ENCODE data around the gene KRTAP16-1.
A peak's percentile ranks its signal among the peaks of the same experiment; 100 is the strongest.
"Not testable (repeated sequence)": the region's sequence is repeated elsewhere in the genome, so short reads cannot be mapped to it uniquely, and the experiment has no call there.

KRTAP16-1 gene, protein sequence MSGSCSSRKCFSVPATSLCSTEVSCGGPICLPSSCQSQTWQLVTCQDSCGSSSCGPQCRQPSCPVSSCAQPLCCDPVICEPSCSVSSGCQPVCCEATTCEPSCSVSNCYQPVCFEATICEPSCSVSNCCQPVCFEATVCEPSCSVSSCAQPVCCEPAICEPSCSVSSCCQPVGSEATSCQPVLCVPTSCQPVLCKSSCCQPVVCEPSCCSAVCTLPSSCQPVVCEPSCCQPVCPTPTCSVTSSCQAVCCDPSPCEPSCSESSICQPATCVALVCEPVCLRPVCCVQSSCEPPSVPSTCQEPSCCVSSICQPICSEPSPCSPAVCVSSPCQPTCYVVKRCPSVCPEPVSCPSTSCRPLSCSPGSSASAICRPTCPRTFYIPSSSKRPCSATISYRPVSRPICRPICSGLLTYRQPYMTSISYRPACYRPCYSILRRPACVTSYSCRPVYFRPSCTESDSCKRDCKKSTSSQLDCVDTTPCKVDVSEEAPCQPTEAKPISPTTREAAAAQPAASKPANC

DNA sequence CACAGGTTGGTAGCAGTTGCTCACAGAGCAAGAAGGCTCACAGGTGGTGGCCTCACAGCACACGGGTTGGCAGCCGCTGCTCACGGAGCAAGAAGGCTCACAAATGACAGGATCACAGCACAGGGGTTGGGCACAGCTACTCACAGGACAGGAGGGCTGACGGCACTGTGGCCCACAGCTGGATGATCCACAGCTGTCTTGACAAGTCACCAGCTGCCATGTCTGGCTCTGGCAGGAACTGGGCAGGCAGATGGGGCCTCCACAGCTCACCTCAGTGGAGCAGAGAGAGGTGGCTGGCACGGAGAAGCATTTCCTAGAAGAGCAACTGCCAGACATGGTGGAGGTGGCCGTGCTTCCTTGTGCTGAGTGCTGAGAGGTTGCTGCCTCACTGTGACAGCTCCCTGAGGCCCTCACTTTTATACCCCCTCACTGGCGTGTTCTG lies at the start of gene KRTAP16-1:
KRTAP16-1 (minus strand) TSS at position 392 of the 442 bp plus-strand sequence; CDS start at position 336, 56 bp downstream.
- no peak for DNase-seq

DNA sequence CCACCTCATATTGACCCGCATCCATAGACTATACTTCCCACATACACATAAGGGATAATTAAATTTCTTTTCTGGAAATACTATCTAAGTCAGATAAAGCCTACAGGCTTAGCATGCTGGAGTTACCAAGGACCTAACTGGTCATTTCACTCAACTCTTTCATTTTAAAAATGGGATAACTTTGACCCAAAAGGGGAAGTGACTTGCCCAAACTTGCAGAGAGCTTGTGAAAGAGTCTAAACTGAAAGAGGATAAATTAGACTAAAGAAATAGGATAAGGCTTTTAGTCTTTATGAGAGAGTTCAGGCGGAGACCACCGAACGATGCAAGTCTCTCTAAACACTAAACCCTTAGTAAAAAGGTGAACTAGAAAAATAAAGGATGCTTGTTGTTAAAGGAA lies 45.4 kb upstream of the KRTAP16-1 start:
- no peak for DNase-seq

DNA sequence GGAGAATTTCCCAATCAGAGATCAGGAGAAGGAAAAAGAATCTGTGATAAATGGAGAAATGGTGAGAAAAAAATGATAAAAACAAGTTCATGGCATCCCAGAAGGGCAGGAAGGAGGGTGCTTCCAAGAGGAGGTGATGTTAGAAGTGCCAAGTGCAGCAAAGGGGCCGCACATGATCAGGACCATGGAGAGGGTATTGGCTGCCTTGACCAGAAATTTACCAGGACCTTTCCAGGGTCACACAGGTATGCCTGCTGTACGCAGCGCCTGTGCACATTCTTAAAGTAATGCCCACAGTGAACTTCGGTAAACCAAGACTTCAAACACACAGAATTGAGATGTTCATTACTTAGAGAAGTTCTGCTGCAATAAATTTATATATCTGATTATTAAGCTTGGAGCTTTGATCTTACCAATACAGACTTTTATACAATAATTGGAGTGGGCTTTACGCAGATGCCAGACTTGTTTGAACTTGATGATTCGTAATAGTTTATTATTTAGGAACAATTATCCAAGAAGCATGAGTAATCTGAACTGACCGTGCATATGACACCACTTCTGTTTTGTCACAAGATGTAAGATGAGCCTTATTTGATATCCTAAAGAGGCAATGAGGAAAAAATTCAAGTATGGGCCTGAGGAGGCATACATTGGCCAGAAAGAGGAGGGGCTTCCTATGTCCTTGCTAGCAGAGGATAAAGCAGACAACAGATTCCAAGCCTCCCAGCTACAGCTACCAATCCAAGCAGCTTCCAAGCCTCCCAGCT lies 43.7 kb upstream of the KRTAP16-1 start:
- no peak for DNase-seq

DNA sequence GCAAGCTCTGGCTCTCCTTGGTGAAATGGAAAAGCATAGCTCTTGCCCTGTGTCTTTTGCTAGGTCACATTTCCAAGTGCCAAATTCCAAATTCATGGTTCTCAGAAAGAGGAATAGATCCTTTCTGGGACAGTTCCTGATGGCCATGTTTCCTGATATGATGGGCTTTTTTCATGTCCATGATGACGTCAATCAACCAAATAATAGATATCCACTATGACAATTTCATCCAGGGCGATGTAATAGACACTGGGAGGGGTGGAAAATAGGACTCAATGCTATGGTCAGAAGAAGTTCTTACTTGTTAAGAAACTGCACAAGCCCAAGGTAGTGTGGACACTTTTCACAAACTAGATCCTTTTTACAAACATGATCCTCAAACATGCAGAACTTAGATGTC lies 42.1 kb upstream of the KRTAP16-1 start:
- no peak for DNase-seq

DNA sequence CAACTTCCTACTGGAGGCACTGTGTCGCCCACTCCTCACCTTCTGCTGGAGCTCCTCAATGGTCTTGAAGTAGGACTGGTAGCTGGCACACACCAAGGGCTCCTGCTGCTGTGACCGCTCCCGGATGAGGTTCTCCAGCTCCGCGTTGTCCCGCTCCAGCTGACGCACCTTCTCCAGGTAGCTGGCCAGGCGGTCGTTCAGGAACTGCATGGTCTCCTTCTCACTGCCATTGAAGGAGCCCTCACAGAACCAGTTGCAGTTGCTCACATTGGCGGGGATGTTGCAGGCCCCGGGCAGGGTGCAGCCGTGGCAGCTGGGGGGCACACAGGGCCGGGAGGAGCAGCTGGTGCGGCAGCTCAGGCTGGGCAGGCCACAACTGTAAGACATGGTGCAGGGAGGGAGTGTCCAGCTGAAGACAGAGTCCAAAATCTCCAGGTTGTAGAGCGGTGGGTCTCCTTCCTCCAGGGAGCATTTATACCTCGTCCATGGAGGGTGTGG lies 41.3 kb upstream of the KRTAP16-1 start, which contains the start of gene KRT33A:
KRT33A (minus strand) TSS at position 448 of the 498 bp plus-strand sequence; CDS start at position 387, 61 bp downstream.
- DNase-seq = not testable (repeated sequence)

DNA sequence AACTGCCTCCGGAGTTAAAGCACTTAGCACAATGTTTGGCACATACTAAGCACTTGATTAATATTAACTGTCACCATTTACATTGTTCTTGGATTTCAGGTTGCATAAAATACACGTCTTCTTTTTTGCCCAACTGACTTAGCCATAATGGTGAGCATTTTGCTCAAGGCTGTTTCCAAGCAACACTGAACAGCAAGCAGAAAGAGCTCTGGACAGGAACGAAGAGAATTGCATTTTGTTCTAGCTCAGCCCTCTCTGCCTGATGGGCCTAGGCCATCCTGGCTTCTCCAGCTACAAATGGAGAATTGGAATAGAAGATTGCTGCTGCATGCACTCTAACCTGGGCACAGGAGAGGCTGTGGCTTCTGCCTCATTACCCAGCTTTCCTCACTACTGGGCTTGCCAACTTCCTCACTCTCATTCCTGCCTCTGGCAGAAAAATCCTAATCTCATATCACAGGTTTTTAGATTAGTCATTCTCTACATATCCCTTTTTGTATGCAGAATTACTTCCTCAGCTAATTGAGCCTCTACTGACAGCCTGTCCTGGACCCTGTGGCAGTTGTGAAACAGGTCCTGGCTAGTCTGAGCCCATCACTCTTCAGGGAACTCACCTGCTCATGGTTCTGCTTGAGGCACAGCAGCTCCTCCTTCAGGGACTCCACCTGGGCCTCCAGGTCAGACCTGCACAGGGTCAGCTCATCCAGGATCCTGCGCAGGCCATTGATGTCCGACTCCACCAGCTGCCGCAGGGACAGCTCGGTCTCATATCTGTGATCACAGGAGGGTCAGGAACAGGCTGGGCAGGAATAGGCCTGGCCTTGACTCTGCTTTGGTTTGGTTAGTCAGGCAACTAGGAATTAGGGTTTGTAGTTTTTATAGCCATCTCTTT lies 39.0 kb upstream of the KRTAP16-1 start:
- peak in 1 of 58 donors; percentile 3 for DNase-seq

DNA sequence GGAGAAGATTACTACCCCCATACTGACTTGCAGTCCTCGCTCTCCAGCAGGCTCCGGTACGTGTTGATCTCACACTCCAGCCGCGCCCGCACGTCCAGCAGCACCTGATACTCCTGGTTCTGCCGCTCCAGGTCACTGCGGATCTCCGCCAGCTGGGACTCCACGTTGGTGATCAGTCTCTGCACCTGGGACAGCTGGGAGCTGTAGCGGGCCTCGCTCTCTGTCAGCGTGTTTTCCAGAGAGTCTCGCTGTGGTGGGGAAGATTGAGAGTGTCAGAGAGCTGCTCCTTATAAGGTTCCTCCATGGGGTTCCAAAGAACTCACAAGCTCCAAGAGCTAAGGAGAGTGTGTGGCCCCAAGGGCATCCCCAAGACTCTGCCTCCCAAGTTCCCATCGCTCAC lies 37.3 kb upstream of the KRTAP16-1 start:
- DNase-seq = not testable (repeated sequence)

DNA sequence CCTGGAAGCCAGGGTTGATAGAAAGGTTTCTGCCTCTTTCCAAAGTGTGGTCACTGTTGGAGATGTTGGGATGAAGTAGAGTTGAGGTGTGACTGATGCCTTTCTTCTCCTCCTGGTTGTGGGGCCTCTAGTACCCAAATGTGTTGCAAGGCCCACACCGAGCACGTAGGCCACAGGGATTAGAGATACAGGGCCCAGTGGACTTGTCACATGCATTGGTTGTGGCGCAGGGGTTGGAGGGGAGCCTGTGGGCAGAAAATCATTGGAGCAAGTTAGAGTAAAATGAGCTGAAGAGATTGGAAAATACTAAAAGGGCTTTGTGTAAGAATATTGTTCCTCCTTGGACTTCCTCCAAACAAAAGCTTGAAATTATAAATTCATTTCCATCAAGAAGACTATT lies 36.9 kb upstream of the KRTAP16-1 start:
- no peak for DNase-seq

DNA sequence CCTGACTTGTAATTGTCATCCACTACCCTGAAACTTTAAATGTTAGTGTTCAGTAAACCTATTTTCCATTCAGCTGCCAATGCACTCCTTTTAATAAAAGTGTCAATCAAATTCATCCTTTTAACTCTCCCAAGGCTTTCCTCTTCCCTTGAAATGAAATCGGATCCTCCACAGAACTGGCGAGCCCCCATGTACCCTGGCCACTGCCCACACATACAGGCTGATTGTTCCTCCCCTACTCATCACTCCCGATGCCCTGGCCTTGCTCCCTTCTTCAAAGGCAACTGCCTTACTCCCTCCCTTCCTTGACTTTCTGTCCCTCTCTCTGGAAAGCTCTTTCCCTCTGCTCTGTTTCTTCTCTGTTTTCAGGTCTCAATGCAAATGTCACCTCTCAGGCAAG lies 33.9 kb upstream of the KRTAP16-1 start:
- no peak for DNase-seq

DNA sequence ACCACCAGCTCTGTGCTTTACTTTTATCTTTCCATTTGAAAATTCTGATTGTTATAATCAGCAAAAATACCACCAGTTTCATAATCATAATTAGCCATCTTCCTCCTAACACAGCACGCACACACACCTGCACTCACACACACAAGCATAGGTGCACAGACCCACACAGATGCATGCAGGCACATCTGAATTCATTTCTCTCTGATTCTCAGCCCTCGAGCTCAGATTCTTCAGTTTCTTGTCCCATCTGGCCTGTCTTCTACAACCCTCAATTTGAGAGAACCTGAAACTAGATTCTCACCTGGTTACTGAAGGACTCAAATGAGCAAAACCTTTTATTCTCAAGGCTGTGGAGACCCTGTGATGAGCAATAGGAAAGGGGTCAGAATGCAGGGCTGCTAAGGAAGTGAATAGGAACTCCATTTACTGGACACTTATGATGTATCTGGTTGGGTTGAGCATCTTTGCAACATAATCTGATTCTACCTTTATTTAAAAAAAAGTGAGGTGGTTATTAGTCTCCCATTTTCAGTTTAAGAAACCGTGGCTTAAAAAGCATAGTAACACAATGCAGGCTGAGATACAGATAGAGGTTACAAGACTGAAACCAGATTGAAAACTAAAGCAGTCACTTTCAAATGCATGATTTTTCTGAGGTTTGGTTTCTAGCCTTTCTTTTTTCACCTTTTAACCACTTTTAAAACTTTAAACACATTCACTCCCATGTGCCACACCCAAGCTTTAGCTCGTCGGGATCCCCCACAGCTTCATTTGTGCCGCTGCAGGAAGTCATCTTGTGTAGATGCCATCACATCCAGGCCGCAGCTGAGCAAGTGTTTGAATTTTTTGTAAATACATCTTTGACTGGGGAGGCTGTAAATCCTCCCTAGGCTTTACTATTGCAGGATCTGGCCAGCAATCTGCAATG lies 32.1 kb upstream of the KRTAP16-1 start:
- no peak for DNase-seq

DNA sequence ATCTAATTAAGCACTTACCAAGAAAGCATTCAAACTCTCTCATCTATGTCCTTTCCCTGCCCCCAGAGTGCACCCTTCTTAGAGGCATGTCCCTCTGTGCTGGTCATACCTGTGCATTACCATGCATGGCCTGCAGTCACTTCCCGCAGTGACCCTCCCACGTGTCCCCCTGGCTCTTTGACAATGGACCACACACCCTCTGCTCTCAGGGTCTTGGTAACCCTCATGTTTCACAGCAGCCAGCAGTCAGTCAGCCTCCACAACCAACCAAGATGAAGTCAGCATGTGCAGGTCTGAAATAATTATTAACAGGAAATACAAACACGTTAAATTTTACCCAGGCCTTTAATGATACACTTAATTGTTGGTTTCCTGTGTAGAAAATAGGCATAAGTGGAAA lies 31.4 kb upstream of the KRTAP16-1 start:
- DNase-seq = no peak

DNA sequence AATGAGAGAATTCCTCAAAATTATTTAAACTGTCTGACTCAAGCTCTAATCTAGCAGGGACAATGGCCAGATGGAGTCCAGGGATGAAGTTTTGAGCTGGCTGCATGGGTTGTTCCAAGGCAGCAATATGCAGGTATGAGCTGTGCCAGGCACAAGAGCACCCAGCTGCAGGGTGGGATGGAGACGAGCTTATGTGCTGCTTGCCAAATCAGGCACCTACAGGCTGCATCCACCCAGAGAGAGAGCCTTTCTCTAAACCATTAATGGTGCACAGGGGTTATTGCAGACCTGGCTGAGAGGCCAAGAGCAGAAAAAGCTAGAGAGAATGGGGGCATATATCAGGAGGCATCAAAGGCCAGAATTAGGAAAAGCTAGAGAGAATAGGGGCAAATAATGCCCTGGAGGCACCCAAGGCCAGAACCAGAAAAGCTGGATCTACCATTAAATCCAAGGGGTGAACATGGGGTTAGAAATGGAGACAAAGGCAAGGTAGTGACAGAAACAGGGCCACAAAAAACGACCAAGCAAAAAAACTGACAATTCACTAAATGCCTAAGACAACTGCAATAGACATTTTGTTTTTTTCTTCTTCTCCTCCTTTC lies 30.6 kb upstream of the KRTAP16-1 start:
- DNase-seq = no peak

DNA sequence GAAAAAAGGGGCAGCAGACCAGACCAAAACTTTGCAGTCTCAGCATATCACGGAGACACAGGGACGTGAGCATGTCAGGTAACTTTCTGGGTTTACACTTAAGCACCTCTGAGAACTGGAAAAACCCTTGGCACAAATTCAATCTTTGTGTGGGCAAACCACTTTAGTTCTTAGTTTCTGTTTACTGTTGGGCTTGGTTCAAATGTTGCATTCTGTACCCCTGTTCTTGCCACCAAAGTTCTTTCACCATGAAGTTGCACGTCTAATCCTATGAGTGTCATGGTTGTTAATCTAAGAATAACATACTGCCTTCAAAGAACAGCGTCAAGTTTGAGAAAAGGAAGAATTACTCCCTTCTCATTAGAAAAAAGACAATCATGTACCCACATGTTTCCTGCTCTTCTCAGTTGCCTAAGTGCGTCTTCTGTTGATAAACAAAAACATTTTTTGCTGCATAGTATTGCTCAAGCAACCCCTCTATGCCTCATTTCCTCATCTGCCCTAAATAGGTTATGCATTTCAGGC lies 29.9 kb upstream of the KRTAP16-1 start:
- DNase-seq = no peak

DNA sequence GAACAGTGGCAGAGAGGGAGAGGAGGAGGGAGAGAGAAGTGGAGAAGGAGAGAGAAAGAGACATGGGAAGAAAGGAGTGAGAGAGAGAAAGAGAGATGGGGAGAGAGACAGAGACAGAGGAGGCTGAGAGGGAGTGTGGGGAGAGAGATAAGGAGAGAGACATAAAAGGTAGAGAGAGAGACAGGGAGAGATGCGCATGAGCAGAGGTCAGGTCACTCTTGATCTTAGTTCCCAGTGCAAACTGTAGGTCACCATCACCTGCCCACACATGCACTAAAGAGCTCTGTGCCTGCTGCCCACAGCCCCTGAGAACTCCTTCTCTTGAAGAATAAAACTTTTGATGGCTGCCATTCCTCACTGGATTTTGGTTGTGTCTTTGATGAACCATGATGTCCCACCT lies 26.6 kb upstream of the KRTAP16-1 start:
- DNase-seq = no peak

DNA sequence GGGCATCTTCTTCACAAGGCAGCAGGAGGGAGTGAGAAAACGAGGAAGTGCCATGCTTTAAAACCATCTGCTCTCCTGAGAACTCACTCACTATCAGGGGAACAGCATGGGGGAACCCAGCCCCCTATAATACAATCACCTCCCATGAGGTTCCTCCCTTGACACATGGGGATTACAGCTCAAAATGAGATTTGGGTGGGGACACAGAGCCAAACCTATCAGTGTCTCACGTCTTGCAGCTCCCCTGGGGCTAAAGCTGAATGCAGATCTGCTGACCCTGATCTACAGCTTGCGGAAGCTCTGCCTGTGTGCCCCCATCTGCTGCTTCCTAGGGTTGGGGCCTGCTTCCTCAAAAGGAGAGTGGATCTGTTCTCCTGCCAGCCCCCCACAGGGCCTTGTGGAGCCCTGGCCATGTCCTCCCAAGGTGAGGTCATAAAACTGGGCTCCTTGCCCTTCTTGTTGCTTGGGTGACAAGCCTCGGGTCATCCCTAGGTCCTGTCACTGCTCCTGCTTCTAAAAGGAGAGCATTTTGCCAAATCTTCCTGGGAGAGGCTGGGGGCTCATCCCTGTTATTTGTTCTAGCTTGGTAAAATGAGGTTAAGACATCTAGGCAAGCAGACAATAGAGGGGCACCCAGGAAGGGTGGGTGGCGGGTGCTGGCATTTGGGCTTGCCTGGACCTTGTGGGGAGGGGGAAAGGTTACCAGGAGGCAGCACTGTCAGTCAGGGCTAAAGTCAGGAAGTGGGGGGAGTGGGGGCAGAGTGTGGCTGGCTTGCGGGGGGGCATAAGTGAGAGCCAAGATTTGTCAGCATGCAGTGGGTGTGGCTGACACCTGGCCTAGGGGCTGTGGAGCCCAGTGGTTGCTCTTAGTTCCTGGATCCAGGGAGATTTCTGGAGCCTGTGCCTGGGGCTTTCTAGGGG lies 25.5 kb upstream of the KRTAP16-1 start:
- no peak for DNase-seq

DNA sequence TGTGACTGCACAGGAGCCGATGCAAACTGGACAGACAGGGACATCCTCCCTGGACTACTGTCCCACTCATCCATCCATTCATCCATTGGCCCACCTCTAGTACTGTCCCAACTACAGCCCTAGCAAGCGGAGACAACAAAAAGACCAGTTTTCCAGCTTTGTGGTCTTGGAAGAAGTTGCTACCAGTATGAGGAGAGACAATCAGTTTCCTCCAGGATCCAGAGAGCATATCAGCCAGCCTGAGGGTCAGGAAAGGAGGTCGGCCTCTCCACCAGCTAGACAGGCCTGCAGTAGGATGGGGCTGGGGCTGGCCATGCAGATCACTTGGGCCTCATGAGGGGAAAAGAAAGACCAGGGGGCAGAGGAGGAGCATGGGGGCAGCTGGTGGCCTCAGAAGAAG lies 24.7 kb upstream of the KRTAP16-1 start:
- no peak for DNase-seq

DNA sequence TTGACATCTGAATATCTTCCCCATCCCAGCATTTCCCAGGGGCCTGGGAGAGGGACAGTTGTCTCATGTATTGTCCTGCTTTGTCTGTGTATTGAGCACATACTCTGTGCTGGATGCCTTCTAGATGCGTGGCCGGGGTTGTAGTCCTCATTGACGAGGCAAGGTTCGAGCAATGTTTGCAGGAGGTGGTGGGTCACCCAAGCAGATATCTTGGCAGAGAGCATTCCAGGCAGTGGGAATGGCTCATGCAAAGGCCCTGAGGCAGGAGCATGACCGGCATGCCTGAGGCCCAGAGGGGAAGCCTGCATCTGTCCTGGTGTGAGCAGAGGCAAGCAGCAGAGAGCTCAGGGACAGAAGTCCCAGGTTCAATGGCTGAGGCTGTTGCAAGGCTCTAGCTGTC lies 24.0 kb upstream of the KRTAP16-1 start:
- DNase-seq = no peak

DNA sequence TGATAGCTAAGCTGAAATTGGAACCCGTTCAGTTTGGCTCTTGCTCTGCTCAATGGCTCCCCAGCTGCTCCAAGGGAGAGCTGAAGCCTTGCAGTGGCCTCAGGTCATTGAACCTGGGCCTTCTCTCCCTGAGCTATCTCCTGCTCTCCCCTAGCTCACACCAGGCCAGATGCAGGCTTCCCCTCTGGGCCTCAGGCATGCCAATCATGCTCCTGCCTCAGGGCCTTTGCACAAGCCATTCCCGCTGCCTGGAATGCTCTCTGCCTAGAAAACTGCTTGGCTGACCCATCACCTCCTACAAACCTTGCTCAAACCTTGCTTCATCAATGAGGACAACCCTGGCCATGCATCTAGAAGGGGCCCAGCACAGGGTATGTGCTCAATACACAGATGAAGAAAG lies 23.1 kb upstream of the KRTAP16-1 start:
- DNase-seq = no peak

Data from anterior cingulate cortex (tissue), 58 donors.